Femur (tissue), 1 donor: ENCODE measurements around the gene SAV1.
A peak's percentile ranks its signal among the peaks of the same experiment; 100 is the strongest.
"Not testable (repeated sequence)": the region's sequence is repeated elsewhere in the genome, so short reads cannot be mapped to it uniquely, and the experiment has no call there.

Source experiments
- DNase-seq: peaks from one replicate; pipeline ENCODE4 v3.0.0-alpha.2; 2017

The SAV1 gene

GRCh38 chr14:50667996-50668825 lies at the start of gene SAV1:
SAV1 (minus strand) TSS chr14:50668306; CDS start chr14:50667967, 339 bp downstream.
- DNase-seq = peak; percentile 88

GRCh38 chr14:50717811-50718210 lies 49.7 kb upstream of the SAV1 start:
- DNase-seq = no peak

- no peak for DNase-seq
These were observed 46.5 kb upstream of the SAV1 start for GRCh38 chr14:50714450-50715073.

- DNase-seq = no peak
These were observed 42.9 kb upstream of the SAV1 start for GRCh38 chr14:50711043-50711442.

GRCh38 chr14:50705026-50705593 lies 37.0 kb upstream of the SAV1 start:
- no peak for DNase-seq

GRCh38 chr14:50704454-50705010 lies 36.4 kb upstream of the SAV1 start:
- DNase-seq = no peak

- no peak for DNase-seq
These were observed 29.7 kb upstream of the SAV1 start for GRCh38 chr14:50697659-50698290.

GRCh38 chr14:50694260-50694659 lies 26.2 kb upstream of the SAV1 start:
- DNase-seq = not testable (repeated sequence)

- DNase-seq = no peak
These were observed 20.8 kb upstream of the SAV1 start for GRCh38 chr14:50688875-50689274.

- no peak for DNase-seq
These were observed 11.6 kb upstream of the SAV1 start for GRCh38 chr14:50679674-50680073.

- no peak for DNase-seq
These were observed 10.1 kb upstream of the SAV1 start for GRCh38 chr14:50678163-50678562.

- no peak for DNase-seq
These were observed 9.5 kb upstream of the SAV1 start for GRCh38 chr14:50677527-50678063.

GRCh38 chr14:50676814-50677516 lies 8.9 kb upstream of the SAV1 start:
- DNase-seq = no peak

- DNase-seq = no peak
These were observed 7.5 kb upstream of the SAV1 start for GRCh38 chr14:50675597-50675996.

GRCh38 chr14:50670866-50671256 lies 2.8 kb upstream of the SAV1 start:
- DNase-seq = no peak

- no peak for DNase-seq
These were observed 2.2 kb upstream of the SAV1 start for GRCh38 chr14:50670196-50670865.

GRCh38 chr14:50669441-50669986 lies 1.4 kb upstream of the SAV1 start:
- DNase-seq = no peak

GRCh38 chr14:50668826-50669143 lies 679 bp upstream of the SAV1 start:
- no peak for DNase-seq

GRCh38 chr14:50667684-50667995 lies 466 bp downstream of the SAV1 start:
- no peak for DNase-seq

GRCh38 chr14:50666772-50667683 lies 1.1 kb downstream of the SAV1 start:
- DNase-seq = peak; percentile 55

- DNase-seq = not testable (repeated sequence)
These were observed 2.8 kb downstream of the SAV1 start for GRCh38 chr14:50665300-50665699.
